HG03196 (cell line): Measurements from ENCODE around the gene PDXK.

Experiments
- ATAC-seq: cut with Tn5 transposase; IDR thresholded peaks from one replicate; pipeline ENCODE4 v1.9.1; 2021; ENCODE audit not compliant: unreplicated experiment

PDXK gene

DNA sequence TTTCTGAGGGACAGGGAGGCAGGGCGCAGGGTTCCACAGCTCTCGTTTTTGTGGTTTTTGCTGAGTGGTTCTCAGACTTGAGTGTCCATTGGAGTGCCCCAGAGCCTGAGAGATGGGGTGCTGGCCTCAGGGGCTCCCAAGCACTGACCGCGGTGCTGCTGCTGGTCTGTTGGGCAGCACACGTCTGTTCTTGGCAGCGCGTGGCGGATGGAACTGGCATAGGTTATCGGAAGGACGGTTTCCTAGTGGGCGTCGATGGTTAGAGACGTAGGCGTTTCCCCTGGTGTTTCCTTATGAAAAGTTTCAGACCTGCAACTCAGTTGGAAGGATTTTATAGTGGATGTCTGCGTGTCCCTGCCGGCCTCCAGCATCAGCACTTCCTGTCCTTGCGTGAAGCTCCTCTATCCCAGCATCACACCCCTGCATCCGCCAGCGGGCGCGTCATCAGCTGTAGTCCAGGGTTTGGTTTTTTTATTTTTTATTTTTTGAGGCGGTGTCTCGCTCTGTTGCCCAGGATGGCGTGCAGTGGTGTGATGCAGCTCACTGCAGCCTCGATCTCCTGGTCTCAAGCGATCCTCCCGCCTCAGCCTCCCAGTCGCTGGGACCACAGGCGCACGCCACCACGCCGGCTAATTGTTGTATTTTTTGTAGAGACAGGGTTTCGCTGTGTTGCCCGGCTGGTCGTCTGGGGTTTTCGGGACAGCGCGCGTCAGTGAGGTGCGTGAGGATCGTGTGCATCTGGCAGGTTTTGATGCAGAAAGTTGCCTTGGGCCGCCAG, 82.3 kb downstream of the PDXK start:
- ATAC-seq, result no peak

DNA sequence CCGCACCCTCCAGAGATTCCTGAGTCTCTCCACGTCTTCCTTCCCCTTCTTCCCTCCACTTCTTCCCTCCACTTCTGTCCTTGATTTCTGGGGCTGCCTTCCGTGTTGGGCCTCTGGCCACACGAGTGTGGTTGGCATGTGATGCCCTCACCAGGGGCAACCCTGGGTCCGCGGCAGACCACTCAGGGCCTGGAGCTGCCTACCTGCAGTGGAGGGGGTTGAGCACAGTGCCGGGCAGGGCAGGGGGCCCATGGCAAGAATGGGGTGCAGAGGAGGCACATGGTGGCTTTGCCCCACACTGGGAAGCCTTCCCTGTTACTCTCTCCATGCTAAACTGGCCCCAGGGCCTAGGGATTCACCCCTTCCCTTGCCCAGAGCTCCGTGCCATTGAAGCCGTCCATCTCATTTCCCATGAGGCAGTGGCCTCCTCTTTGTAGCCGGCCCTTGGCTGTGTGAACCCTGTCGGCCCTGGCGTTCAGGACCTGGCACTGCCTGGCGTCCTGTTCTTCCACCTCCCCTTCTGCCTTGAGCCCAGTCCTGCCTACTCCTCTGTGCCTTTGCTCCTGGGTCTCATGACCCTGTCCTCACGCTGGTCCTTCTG, 83.9 kb downstream of the PDXK start:
- ATAC-seq, result no peak

DNA sequence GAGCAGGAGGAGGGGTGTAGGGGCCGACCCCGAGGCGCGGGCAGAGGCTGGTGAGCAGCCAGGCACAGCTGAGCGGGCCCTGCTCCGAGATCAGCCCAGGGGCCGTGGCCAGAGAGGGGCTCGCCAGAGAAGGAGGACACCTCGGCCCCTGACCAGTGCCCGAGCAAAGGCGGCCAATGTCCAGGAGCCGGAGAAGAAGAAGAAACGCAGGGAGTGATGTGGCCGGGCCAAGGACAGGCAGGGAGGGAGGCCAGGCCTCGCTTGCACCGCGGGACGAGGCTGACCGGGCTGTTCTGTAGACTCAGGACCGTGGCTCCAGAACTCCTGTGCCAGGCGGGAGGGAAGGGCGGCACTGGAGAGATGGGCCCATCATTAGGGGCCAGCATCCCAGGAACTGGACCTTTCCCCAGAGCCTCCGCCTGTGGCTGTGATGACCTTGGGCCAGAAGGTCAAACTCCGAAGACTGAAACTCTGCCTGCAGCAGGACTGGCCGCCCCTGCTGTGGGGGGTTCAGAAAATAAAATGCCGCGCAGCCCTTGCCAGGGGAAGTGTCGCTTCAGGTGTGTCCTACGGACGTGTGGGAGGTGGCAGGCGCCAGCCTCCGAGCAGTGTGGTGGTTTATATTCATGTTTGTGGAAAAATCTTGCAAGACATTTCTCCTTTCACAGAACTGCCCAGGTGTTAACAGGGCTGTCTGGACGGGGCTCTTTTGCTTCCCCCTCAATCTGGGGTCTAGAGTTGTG, 84.8 kb downstream of the PDXK start:
- ATAC-seq, result no peak

DNA sequence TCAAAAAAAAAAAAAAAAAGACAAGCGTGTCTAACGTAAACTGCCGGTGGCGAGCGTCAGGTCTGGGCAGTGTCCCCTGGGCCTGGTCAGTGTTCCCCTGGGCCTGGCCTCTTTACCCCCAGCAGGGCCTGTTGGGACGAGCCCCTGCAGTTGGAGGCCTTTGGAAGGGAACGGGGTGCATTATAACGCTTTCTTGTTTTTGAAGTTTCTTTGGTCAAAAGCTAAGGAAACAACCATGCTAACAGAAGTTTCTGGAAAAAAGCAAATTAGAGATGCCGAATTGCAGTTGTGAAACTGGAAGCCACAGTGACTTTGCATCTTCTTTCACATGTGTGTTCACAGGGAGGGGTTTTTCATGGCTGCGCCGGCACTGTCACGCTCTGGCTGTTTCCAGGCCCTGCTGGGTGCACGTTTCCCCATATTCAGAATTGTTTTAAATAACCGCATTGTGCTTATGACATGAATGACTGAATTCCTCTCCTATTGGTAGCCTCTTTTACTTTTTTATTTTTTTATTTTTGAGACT, 86.4 kb downstream of the PDXK start:
- ATAC-seq, result peak; percentile 69

DNA sequence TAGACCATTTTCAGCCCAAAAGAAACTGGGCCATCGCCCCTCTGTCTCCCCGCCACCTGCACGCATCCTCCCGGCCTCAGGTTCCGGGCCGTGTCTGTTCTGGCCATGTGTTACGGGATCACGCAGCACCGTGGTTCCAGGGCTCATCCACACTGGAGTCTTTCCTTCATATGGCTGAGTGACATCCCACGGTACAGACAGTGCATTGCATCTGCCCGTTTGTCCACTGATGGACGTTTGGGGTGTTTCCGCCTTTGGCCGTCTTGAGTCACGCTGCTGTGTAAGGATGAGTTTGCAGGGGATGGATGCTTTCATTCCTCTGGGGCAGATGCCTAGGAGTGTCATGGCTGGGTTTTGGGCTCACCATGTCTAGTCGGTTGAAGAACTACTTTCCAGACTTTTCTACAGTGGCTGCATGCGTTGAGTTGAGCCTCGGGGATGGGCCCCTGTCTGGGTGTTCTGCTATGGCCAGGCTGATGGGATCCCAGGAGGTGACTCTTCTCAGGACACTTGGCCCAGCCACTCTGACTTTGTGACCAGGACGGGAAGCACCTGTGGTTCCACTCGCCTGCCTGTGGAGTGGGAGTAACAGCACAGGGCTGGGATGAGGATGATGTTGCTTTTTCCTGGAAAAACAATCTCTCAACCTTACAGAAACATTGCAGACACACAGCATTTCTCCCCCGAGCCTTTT, 87.2 kb downstream of the PDXK start:
- ATAC-seq, result no peak

DNA sequence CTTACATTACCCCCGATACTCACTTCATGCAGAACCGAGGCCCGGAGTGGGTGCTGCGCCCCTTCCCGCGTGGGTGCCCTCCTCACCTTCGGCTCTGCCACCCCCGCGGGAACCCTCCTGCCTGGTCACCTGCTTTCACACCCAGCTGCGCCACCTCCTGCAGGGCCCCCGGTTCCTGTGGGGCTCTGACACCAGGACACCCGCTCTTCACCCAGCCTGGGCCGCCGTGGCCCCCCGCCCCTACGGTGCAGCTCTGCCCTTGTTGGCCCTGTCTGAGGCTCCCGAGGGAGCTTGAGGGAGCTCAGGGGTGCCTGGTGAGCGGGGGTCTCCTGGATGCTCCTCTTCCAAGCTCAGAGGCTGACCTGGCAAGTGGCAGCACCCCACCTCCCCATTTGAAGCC, 89.4 kb downstream of the PDXK start:
- ATAC-seq, result no peak

DNA sequence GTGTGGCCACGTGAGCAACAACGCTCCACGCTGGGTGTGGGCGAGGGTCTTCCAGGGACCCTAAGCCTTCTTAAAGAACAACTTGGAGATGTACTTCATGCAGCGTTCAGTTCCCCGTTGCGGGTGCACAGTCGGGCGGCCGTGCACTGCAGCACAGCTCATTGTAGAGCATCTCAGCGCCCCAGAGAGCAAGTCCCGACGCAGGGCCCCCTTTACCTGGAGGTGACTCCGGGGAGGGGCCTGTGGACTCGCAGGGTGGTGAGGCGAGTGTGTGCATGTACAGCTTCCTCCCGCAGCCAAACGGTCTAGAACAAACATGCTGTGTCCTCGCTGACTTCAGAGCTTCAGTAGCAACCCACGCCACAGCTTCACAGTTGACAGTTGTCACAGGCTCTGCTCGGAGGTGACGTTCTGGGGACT, 89.9 kb downstream of the PDXK start:
- no peak for ATAC-seq

DNA sequence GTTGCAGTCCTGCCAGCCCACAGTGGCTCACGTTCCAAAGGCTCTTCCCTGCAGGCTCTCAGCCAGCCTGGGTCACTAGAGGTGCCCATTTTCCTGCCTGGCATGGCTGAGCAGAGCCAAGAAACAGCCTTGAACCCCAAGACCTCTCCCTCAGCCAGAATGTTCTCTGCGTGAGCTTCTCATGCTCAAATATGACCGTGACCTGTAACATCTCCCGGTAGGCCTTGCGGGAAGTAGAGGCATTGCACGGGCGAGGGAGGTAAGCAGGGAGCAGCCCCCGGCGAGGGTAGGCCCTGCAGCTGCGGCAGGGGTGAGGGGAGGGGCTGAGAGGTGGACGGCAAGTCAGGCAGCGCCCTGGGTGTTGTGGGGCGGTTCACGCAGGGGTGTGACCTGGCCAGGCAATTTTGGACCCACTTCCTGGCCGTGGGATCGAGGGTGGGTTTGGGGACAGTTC, 90.4 kb downstream of the PDXK start:
- ATAC-seq, result no peak

DNA sequence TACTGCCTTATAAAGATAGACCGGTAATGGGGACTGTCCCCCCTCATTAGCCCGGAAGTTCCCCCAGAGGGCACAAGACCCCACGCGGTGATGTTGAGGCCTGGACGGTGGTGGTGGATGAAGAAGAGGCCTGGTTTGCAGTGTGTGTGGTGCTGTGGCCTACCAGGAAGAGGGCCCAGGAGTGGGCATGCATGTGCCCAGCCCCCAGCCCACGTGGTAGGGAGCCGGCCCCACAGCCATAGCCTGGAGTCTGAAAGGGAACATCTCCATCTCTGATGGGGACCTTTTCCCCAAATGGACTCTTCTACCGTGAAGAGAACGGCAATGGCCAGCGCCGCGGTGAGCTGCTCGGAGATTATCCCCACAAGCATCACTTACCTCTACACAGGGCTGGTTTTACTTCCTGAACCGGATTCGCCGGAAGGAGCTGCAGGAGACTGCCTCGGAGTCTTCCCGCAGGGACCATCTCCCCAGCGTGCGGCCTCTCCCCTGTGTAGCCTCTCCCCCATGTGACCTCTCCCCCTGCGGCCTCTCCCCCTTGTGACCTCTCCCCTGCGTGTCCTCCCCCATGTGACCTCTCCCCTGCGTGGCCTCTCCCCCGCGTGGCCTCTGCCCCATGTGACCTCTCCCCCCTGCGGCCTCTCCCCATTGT, 91.0 kb downstream of the PDXK start:
- no peak for ATAC-seq

DNA sequence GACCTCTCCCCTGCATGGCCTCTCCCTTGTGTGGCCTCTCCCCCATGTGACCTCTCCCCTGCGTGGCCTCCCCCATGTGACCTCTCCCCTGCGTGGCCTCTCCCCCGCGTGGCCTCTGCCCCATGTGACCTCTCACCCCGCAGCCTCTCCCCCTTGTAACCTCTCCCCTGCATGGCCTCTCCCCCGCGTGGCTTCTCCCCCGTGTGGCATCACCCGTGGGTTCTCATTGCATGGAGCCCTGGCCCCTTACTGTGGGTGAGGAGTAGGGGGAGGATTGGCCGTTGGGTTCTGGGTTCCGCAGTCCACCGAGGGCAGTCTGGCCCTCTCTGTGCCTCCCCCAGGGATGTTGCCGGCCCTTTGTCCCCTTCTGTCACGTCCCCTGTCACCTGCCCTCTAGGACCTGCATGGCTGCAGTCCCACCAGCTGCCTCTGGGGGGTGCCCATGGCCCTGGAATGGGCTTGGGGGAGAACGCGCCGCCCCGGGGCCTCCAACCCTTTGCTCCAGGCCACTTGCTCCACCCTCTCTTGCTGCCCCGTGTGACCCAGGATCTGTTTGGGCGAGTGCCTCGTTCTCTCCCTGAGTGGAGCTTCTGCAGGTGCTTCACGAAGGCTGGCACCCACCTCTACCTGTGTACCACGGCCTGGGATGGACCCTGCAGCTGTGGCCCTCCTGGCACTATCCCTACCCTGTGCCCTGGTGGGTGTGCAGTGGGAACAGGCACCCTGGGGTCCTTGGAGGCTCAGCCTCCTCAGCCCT, 91.8 kb downstream of the PDXK start:
- peak; percentile 50 for ATAC-seq

DNA sequence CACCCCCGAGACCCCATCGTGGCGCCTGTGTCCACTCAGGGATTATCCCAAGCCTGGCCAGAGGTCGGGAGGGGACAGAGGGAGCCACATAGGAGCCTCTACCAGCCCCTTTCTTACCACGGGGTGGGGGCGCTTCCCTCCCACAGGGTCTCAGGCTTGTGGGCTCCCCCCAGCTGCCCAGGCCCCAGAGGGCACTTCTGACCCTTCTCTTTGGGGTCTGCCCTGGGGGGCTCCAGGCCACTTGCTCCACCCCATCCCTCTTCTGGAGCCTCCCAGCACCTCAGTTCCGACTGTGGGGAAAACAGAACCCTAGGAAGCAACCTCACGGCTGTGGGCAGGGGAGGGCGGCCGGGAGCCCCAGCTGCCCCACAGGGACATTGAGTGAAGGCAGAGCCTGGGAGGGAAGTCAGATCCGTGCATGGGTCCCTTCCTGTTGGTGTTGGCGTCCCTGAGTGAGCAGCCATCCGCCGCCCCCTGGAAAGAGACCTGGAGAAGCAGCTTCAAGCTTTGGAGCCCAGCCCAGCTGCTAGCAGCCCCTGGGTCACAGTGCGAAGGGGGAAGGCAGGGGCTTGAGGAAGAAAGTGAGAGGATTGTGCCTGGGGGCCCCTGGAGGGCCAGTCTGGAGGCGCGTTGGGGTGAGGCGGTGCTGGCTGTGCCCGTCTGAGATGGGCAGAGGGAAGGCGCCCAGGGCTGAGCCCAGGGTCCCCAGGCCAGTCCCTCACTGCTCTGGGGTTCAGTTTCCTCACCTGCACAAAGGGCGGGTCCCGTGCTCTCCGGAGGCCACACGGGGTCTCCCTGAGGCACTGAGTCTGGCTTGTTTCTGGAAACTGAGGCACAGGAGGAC, 92.6 kb downstream of the PDXK start:
- ATAC-seq, result no peak
